Activated T-cell treated with anti-CD3 and anti-CD28 coated beads for 1 hour (primary cell): ENCODE data around the gene POU6F1.

Experiments used
- DNase-seq: peaks from one replicate; pipeline ENCODE4 v3.0.0-alpha.2; 2020; ENCODE audit warnings: low read depth

POU6F1 gene

GRCh38 chr12:51197736-51198567, 19.9 kb downstream of the POU6F1 start:
- no peak for DNase-seq

- no peak for DNase-seq
These were observed 21.3 kb downstream of the POU6F1 start for GRCh38 chr12:51196547-51196946.

GRCh38 chr12:51195841-51196240, 22.0 kb downstream of the POU6F1 start:
- no peak for DNase-seq

- DNase-seq, result no peak
These were observed 25.6 kb downstream of the POU6F1 start for GRCh38 chr12:51192284-51192671.

GRCh38 chr12:51191516-51192283, 26.2 kb downstream of the POU6F1 start:
- no peak for DNase-seq

- no peak for DNase-seq
These were observed 27.0 kb downstream of the POU6F1 start for GRCh38 chr12:51190820-51191219.

- no peak for DNase-seq
These were observed 28.0 kb downstream of the POU6F1 start for GRCh38 chr12:51189790-51190355.

- no peak for DNase-seq
These were observed 29.4 kb downstream of the POU6F1 start for GRCh38 chr12:51188359-51189051.

GRCh38 chr12:51187370-51187987, 30.4 kb downstream of the POU6F1 start:
- DNase-seq, result no peak

GRCh38 chr12:51186465-51187085, 31.3 kb downstream of the POU6F1 start:
- no peak for DNase-seq

- DNase-seq, result no peak
These were observed 32.6 kb downstream of the POU6F1 start for GRCh38 chr12:51185171-51185717.

- no peak for DNase-seq
These were observed 34.0 kb downstream of the POU6F1 start for GRCh38 chr12:51183816-51184215.

- DNase-seq, result no peak
These were observed 34.5 kb downstream of the POU6F1 start for GRCh38 chr12:51183349-51183748.

- DNase-seq, result no peak
These were observed 36.3 kb downstream of the POU6F1 start for GRCh38 chr12:51181558-51181957.

GRCh38 chr12:51177897-51178296, 40.0 kb downstream of the POU6F1 start:
- DNase-seq, result no peak

- DNase-seq, result no peak
These were observed 43.4 kb downstream of the POU6F1 start for GRCh38 chr12:51174501-51174900.

- DNase-seq, result peak; percentile 84
These were observed 45.1 kb downstream of the POU6F1 start, which contains the start of gene TFCP2 for GRCh38 chr12:51172515-51173431. Gene TFCP2, minus strand, starts transcription at chr12:51173135. Its CDS starts 713 bp downstream, at chr12:51172422.

- DNase-seq, result no peak
These were observed 45.9 kb downstream of the POU6F1 start for GRCh38 chr12:51171884-51172514.

- no peak for DNase-seq
These were observed 54.1 kb downstream of the POU6F1 start for GRCh38 chr12:51163795-51164194.
